GM12878 (cell line): ENCODE data around the gene PCF11. TPM values are rescaled to one million over a fixed set of nuclear protein-coding genes. Genes with fewer than 3 reads are reported as not detected.

Source experiments
- ATAC-seq: fragments of 200-7000 bp; cut with Tn5 transposase; 3 replicates; pipeline ENCODE4 v1.9.1; 2020; ENCODE audit warnings: mild to moderate bottlenecking, moderate library complexity
- BruUV-seq: library from RNA; stranded (reverse); fragments of 400-500 nt; replicated peaks from 2 replicates; lab custom pipeline; 2021; lab: Mats Ljungman, UMichigan
- CTCF ChIA-PET: fragments of 300-600 bp; sonication (Branson Sonifier 250); formaldehyde crosslinking; extraction: SDS; loops from one replicate; lab custom pipeline; 2021; ENCODE audit warnings: inconsistent platforms; lab: Yijun Ruan, JAX
- POLR2A ChIA-PET: fragments of 350-600 bp; formaldehyde crosslinking; extraction: SDS; loops from one replicate; lab custom pipeline; 2021; ENCODE audit warnings: inconsistent platforms; lab: Charles Lee
- RAD21 ChIA-PET: fragments of 300-600 bp; sonication (Branson Sonifier 250); formaldehyde crosslinking; loops from one replicate; lab custom pipeline; 2023; ENCODE audit warnings: antibody characterized with exemption; ENCODE audit not compliant: unreplicated experiment; lab: Charles Lee
- SMC1A ChIA-PET: fragments of 300-600 bp; sonication (Branson Sonifier 250); formaldehyde crosslinking; loops from one replicate; lab custom pipeline; 2023; ENCODE audit not compliant: unreplicated experiment, uncharacterized antibody; lab: Charles Lee
- DNase-seq: peaks from one replicate; pipeline ENCODE4 v3.0.0-alpha.2; 2011; ENCODE audit warnings: low read depth, low spot score
- FAIRE-seq: peaks from 3 replicates; lab custom pipeline; 2011; peaks lifted over from hg19 to GRCh38; lab: Jason Lieb, UNC
- H2AFZ ChIP-seq: 2 replicates; pipeline ENCODE4 v1.6.0; 2011; ENCODE audit warnings: low read depth, low read length, control low read depth; ENCODE audit not compliant: control insufficient read depth
- H3K27ac ChIP-seq: 2 replicates; pipeline ENCODE4 v1.5.1; 2011; ENCODE audit warnings: control low read depth; ENCODE audit not compliant: control insufficient read depth, insufficient read depth
- H3K27me3 ChIP-seq, 2 experiments: replicated peaks in 1 of 2; 2 replicates each; pipeline versions ENCODE4 v1.6.0 to v1.6.1; 2011; ENCODE audit warnings: low read length in 1 of 2; ENCODE audit not compliant: control insufficient read depth in 2 of 2, insufficient read depth in 2 of 2
- H3K36me3 ChIP-seq, 2 experiments: 2 replicates each; pipeline ENCODE4 v1.5.1; 2011; ENCODE audit warnings: low read length in 1 of 2; ENCODE audit not compliant: control insufficient read depth in 2 of 2, insufficient read depth in 2 of 2
- H3K4me1 ChIP-seq: 2 replicates; pipeline ENCODE4 v1.6.1; 2011; ENCODE audit warnings: mild to moderate bottlenecking, low read length, moderate library complexity, mixed read lengths; ENCODE audit not compliant: control insufficient read depth, insufficient read depth
- H3K4me2 ChIP-seq: 2 replicates; pipeline ENCODE4 v1.6.0; 2011; ENCODE audit warnings: control low read depth; ENCODE audit not compliant: control insufficient read depth, insufficient read depth
- H3K4me3 ChIP-seq: fragments of 200-600 bp; sonication (generic); 2 replicates; pipeline ENCODE4 v1.5.1; 2016
- H3K79me2 ChIP-seq: 2 replicates; pipeline ENCODE4 v1.6.0; 2011; ENCODE audit warnings: low read length; ENCODE audit not compliant: control insufficient read depth, insufficient read depth
- H3K9ac ChIP-seq: 2 replicates; pipeline ENCODE4 v1.8.0; 2011; ENCODE audit warnings: low read length, control low read depth, mixed read lengths; ENCODE audit not compliant: control insufficient read depth, insufficient read depth
- H3K9me3 ChIP-seq: replicated peaks from 3 replicates; pipeline ENCODE4 v1.5.1; 2011; ENCODE audit warnings: mild to moderate bottlenecking, low read length; ENCODE audit not compliant: control insufficient read depth, insufficient read depth
- H4K20me1 ChIP-seq: 2 replicates; pipeline ENCODE4 v1.6.0; 2011; ENCODE audit not compliant: control insufficient read depth, insufficient read depth
- ATF3 ChIP-seq: IDR thresholded peaks from 2 replicates; pipeline ENCODE4 v1.6.1; 2011; ENCODE audit warnings: low read depth, mild to moderate bottlenecking, low read length, moderate library complexity, borderline replicate concordance; ENCODE audit errors: extremely low read depth
- BACH1 ChIP-seq: fragments of 450-650 bp; IDR thresholded peaks from 2 replicates; pipeline ENCODE4 v1.6.1; 2017; ENCODE audit warnings: mild to moderate bottlenecking, borderline replicate concordance
- CHD1 ChIP-seq: IDR thresholded peaks from 2 replicates; pipeline ENCODE4 v1.6.1; 2012; ENCODE audit warnings: low read depth, low read length, improper control_type of control experiment
- EED ChIP-seq: sonication (generic); IDR thresholded peaks from 2 replicates; pipeline ENCODE4 v1.6.1; 2016; ENCODE audit warnings: antibody characterized with exemption, low read depth
- KAT2A ChIP-seq: conservative IDR thresholded peaks from 2 replicates; pipeline ENCODE4 v1.6.1; 2011; ENCODE audit warnings: low read depth, low read length; ENCODE audit not compliant: control insufficient read depth
- WGBS: methylation state at CpG from one replicate; pipeline ENCODE4 v1.1.6; 2016; ENCODE audit warnings: low lambda C conversion rate; ENCODE audit not compliant: insufficient replicate concordance, insufficient coverage; ENCODE audit errors: missing lambda C conversion rate; 5-methylcytosine and 5-hydroxymethylcytosine counted together
- in situ Hi-C: fragments of 300-500 bp; cut with MboI; formaldehyde crosslinking; loops from 9 replicates; pipeline ENCODE4 v1.14.3; 2018; ENCODE audit warnings: mixed read lengths
- intact Hi-C: fragments of 100-400 bp; cut with micrococcal nuclease; formaldehyde crosslinking; loops from one replicate; pipeline ENCODE4 v1.14.2; 2022; ENCODE audit not compliant: unreplicated experiment
- polyA plus RNA-seq, 11 experiments: library from polyadenylated mRNA; depleted of rRNA in 4 of 11; unstranded in 6 of 11; stranded (reverse) in 5 of 11; fragments of >200 nt; fragmentation: Nextera tagmentation in 4 of 11; fragmentation: Illumina TruSeq in 1 of 11; extraction: Ambion mirVana in 4 of 11; extraction: Trizol in 1 of 11; gene quantifications; 1 replicate in 1 of 11; 2 replicates in 10 of 11; pipeline versions ENCODE4 v1.2.1 to v1.2.3, GENCODE V29; 2011 to 2016; ENCODE audit warnings: inconsistent platforms in 2 of 11, missing spikeins in 2 of 11, low read depth in 1 of 11
- total RNA-seq, 4 experiments: library from RNA; depleted of rRNA in 3 of 4; stranded (reverse); fragments of >200 nt in 3 of 4; fragmentation: Illumina TruSeq in 1 of 4; extraction: Trizol in 1 of 4; gene quantifications; 2 replicates each; pipeline versions ENCODE4 v1.2.1 to v1.2.3, GENCODE V29; 2013 to 2021
- TF ChIP-seq, protein P1 (sequence below): IDR thresholded peaks from 2 replicates; pipeline ENCODE4 v1.6.1; 2011; ENCODE audit warnings: borderline replicate concordance, low read depth, mild to moderate bottlenecking, moderate library complexity, low read length; ENCODE audit not compliant: insufficient read depth, poor library complexity, severe bottlenecking

The PCF11 gene
- total and polyA plus RNA-seq, 10 of the 15 experiments (the other 5 are each of a cell fraction or from before 2014, with no cell fraction given) = 9.2 to 90.4 (median 48.0) TPM

GRCh38 chr11:83119216-83119615, 37.7 kb upstream of the PCF11 start:
- 74% methylated on average over 3 of the region's 3 CpGs for WGBS
- FAIRE-seq (no peak), DNase-seq (no peak)
- H3K27ac ChIP-seq = no peak overlapping the region
- no peak overlapping the region for H3K9ac ChIP-seq
- H3K9me3 ChIP-seq = no peaks in the 10 kb centered on the region
- no peak overlapping the region for H3K4me2 ChIP-seq
- RAD21 ChIA-PET = interaction anchor here (0.6 to 4.1 kb wide), 3 partner anchors 37 to 209 kb away, joined by 3 to 21 read pairs (median 3); partner anchors contain the start of gene PCF11
- no peak overlapping the region for H2AFZ ChIP-seq
- H4K20me1 ChIP-seq = no peaks in the 10 kb centered on the region
- SMC1A ChIA-PET = interaction anchor here (0.9 to 2.7 kb wide), 4 partner anchors 8 to 38 kb away, joined by 3 to 16 read pairs (median 8); partner anchors contain the start of gene PCF11
- CTCF ChIA-PET = interaction anchor here (0.9 to 2.1 kb wide), 4 partner anchors 8 to 111 kb away, joined by 3 to 6 read pairs (median 4); no protein-coding TSS in a partner anchor
- in situ Hi-C loops = no loop called here
- TF ChIP-seq, protein P1, sequence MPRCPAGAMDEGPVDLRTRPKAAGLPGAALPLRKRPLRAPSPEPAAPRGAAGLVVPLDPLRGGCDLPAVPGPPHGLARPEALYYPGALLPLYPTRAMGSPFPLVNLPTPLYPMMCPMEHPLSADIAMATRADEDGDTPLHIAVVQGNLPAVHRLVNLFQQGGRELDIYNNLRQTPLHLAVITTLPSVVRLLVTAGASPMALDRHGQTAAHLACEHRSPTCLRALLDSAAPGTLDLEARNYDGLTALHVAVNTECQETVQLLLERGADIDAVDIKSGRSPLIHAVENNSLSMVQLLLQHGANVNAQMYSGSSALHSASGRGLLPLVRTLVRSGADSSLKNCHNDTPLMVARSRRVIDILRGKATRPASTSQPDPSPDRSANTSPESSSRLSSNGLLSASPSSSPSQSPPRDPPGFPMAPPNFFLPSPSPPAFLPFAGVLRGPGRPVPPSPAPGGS = peak; percentile 46
- TF ChIP-seq KAT2A = no peak
- TF ChIP-seq, all 136 proteins: peak for 1
- BruUV-seq = no TSS peak
- peaks cover 12% of the 10 kb centered on the region for H3K4me1 ChIP-seq
- no peak overlapping the region for H3K4me3 ChIP-seq
- no peaks in the 10 kb centered on the region for H3K36me3 ChIP-seq
- no peak for ATAC-seq
- POLR2A ChIA-PET = interaction anchor here (0.6 to 3.7 kb wide), 3 partner anchors 37 to 198 kb away, joined by 3 to 23 read pairs (median 7); partner anchors contain the start of gene PCF11
- no peaks in the 10 kb centered on the region for H3K79me2 ChIP-seq
- no peaks in the 10 kb centered on the region for H3K27me3 ChIP-seq
- intact Hi-C loops = no loop called here

DNA sequence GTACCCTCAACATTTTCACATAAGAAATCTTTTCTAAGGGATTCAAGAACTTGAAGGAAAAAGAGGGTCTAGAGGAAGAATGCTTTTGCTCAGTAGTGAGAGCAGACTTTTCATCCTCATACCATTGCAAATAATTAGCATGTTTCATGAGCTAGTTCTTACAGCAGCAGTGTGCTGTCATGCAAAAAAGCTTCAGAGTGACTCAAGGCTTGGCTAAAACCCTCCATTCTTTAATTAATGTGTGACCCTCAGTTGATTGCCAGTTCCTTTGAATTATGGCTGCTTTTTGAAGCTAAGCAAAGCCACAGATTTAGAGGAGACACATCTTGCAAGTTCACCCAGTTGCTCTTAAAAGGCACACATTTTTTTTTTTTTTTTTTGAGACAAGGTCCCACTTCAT, 36.6 kb upstream of the PCF11 start:
- Histone ChIP-seq H2AFZ (no peak overlapping the region; the same call in 1 of the 2 replicates), H3K4me1 (peaks cover 12% of the 10 kb centered on the region), H3K36me3 (no peaks in the 10 kb centered on the region), H3K9ac (no peak overlapping the region), H3K79me2 (no peaks in the 10 kb centered on the region), H3K27ac (no peak overlapping the region), H3K9me3 (no peaks in the 10 kb centered on the region), H3K4me2 (no peak overlapping the region), H3K4me3 (no peak overlapping the region), H4K20me1 (no peaks in the 10 kb centered on the region), H3K27me3 (no peaks in the 10 kb centered on the region)
- POLR2A ChIA-PET = interaction anchor here (0.7 to 1.2 kb wide), 2 partner anchors 36 to 113 kb away, joined by 4 to 9 read pairs; partner anchors contain the start of gene PCF11
- no peak for ATAC-seq
- DNase-seq = no peak
- intact Hi-C loops (no loop called here), in situ Hi-C loops (no loop called here)
- no TSS peak for BruUV-seq
- no peak for TF ChIP-seq CHD1
- no peak for TF ChIP-seq ATF3
- no peak for TF ChIP-seq EED
- no peak for TF ChIP-seq BACH1
- SMC1A ChIA-PET = interaction anchor here (0.7 to 1.0 kb wide), 4 partner anchors 10 to 73 kb away, joined by 3 to 7 read pairs (median 4); partner anchors contain the start of genes ANKRD42 and PCF11
- no peak for FAIRE-seq
- CTCF ChIA-PET = interaction anchor here (2.1 kb wide), 1 partner anchor 31 kb away, joined by 5 read pairs; no protein-coding TSS in a partner anchor
- RAD21 ChIA-PET = interaction anchor here (0.7 to 0.9 kb wide), 3 partner anchors 13 to 36 kb away, joined by 3 read pairs; partner anchors contain the start of gene PCF11
